ENCODE results near the gene HLA-DQB2.
"Not testable (repeated sequence)": the region's sequence is repeated elsewhere in the genome, so short reads cannot be mapped to it uniquely, and the experiment has no call there.

HLA-DQB2 gene

GRCh38 chr6:32763421-32763820, at the start of gene HLA-DQB2:
HLA-DQB2 (minus strand) TSS chr6:32763532; CDS start chr6:32763470, 62 bp downstream.
- no peak for DNase-seq

- no peak for DNase-seq
These were observed 45.8 kb upstream of the HLA-DQB2 start for GRCh38 chr6:32809171-32809570.

GRCh38 chr6:32807020-32807580, 43.8 kb upstream of the HLA-DQB2 start:
- no peak for DNase-seq

GRCh38 chr6:32805404-32805803, 42.1 kb upstream of the HLA-DQB2 start:
- DNase-seq: not testable (repeated sequence)

- DNase-seq: no peak
These were observed 40.1 kb upstream of the HLA-DQB2 start for GRCh38 chr6:32803416-32803815.

GRCh38 chr6:32799740-32800139, 36.4 kb upstream of the HLA-DQB2 start:
- no peak for DNase-seq

GRCh38 chr6:32799168-32799567, 35.8 kb upstream of the HLA-DQB2 start:
- no peak for DNase-seq

GRCh38 chr6:32796848-32797776, 33.8 kb upstream of the HLA-DQB2 start:
- DNase-seq: peak; percentile 84

- no peak for DNase-seq
These were observed 31.2 kb upstream of the HLA-DQB2 start for GRCh38 chr6:32794510-32794909.

GRCh38 chr6:32792901-32793435, 29.6 kb upstream of the HLA-DQB2 start:
- no peak for DNase-seq

- DNase-seq: no peak
These were observed 27.0 kb upstream of the HLA-DQB2 start for GRCh38 chr6:32790306-32790705.

GRCh38 chr6:32785781-32786533, 22.6 kb upstream of the HLA-DQB2 start:
- no peak for DNase-seq

GRCh38 chr6:32782923-32783322, 19.6 kb upstream of the HLA-DQB2 start:
- DNase-seq: not testable (repeated sequence)

GRCh38 chr6:32779036-32779435, 15.7 kb upstream of the HLA-DQB2 start:
- no peak for DNase-seq

- DNase-seq: no peak
These were observed 11.7 kb upstream of the HLA-DQB2 start for GRCh38 chr6:32775071-32775470.

- no peak for DNase-seq
These were observed 11.1 kb upstream of the HLA-DQB2 start for GRCh38 chr6:32774426-32774825.

- DNase-seq: no peak
These were observed 9.3 kb upstream of the HLA-DQB2 start for GRCh38 chr6:32772656-32773055.

GRCh38 chr6:32764048-32764447, 716 bp upstream of the HLA-DQB2 start:
- DNase-seq: no peak

GRCh38 chr6:32761548-32761947, 1.8 kb downstream of the HLA-DQB2 start:
- no peak for DNase-seq

- DNase-seq: no peak
These were observed 2.3 kb downstream of the HLA-DQB2 start for GRCh38 chr6:32761072-32761471.

GRCh38 chr6:32759669-32760068, 3.7 kb downstream of the HLA-DQB2 start:
- DNase-seq: no peak

- DNase-seq: no peak
These were observed 10.8 kb downstream of the HLA-DQB2 start for GRCh38 chr6:32752580-32752979.

- DNase-seq: not testable (repeated sequence)
These were observed 17.7 kb downstream of the HLA-DQB2 start for GRCh38 chr6:32745649-32746048.
